GM12865 (cell line): ENCODE data around the gene PCDH1.
A peak's percentile ranks its signal among the peaks of the same experiment; 100 is the strongest.

Experiments
- DNase-seq: peaks from one replicate; pipeline ENCODE4 v3.0.0; 2010; ENCODE audit warnings: low read depth
- H3K4me3 ChIP-seq: 2 replicates; pipeline ENCODE4 v1.5.1; 2011; ENCODE audit warnings: mild to moderate bottlenecking, low read depth, low read length, control low read depth
- TF ChIP-seq, protein P1 (sequence below): IDR thresholded peaks from 2 replicates; pipeline ENCODE4 v1.5.1; 2011; ENCODE audit warnings: low read length, control low read depth, low read depth, inconsistent platforms; ENCODE audit not compliant: insufficient read depth; ENCODE audit errors: missing control alignments

The PCDH1 gene

DNA sequence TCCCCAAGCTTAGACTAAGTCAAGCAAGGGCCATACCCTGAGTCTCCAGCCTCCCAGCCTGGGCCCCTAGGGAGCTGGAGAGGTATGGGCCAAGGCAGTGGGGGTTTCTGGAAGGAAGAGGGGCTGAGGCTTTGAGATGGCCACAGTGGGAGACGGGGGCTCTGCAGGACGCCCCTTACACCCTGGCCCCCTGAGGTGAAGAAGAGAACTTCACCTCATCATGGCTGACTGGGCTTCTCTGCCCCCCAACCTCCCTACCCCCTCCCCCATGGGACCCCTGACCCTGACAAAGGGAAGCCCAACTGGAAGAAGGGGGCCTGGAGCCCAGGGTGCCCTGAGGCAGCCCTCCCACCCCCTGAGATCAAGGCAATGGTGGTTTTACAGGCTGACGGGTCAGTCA lies 25.8 kb downstream of the PCDH1 start:
- H3K4me3 ChIP-seq, result no peak overlapping the region
- no peak for DNase-seq
- TF ChIP-seq, protein P1, sequence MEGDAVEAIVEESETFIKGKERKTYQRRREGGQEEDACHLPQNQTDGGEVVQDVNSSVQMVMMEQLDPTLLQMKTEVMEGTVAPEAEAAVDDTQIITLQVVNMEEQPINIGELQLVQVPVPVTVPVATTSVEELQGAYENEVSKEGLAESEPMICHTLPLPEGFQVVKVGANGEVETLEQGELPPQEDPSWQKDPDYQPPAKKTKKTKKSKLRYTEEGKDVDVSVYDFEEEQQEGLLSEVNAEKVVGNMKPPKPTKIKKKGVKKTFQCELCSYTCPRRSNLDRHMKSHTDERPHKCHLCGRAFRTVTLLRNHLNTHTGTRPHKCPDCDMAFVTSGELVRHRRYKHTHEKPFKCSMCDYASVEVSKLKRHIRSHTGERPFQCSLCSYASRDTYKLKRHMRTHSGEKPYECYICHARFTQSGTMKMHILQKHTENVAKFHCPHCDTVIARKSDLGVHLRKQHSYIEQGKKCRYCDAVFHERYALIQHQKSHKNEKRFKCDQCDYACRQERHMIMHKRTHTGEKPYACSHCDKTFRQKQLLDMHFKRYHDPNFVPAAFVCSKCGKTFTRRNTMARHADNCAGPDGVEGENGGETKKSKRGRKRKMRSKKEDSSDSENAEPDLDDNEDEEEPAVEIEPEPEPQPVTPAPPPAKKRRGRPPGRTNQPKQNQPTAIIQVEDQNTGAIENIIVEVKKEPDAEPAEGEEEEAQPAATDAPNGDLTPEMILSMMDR, result no peak

DNA sequence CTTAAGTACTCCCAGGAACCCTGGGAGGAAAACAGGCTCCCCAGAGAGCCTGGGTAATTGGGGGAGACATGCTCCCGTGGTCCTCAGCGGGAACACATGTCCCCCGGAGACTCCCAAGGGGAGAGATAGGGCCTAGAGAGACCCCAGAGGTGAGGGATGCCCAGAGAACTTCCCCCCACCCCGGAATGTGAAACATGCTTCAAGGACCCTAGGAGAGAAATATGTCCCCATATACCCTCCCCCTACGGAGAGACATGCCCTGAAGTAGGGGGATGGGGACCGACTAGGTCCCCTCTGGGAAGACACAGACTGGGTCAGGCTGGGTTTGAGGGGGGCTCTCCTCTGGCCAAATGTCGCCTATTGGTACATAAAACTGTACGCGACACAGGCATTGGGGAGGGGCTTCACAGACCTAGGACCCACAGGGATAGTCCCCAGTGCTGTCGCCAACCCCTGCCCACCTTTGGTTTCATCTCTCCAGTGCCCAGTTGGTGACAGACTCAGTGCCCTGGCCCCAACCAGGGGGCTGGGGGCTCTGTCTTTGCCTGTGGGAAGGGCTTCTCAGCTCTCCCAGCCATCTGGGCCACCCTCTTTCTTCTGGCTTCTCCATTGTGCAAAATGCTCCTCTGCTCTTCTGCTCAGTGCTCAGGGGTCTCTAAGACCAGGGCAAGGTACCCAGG lies 26.9 kb downstream of the PCDH1 start:
- DNase-seq, result no peak
- no peak overlapping the region for H3K4me3 ChIP-seq
- TF ChIP-seq, protein P1, result no peak

DNA sequence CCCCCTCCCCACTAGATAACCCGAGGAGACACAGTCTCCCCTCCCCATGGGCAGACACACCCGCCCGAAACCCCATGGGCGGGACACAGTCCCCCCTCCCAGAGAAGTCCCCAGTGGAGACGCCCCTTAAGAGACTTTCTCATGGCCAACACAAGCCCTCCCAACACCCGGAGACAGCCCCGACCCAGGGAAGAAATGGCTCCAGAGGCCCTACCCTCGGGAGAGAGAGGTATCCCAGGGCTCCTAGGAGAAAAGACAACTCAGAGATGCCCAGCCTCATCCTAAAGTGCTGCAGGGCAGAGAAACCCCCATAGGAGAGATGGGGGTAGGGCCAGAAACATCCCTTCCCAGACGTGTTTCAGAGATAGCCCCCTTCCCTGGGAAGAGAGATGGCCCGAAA lies 27.4 kb downstream of the PCDH1 start:
- peak overlapping the region; percentile 18 for H3K4me3 ChIP-seq
- DNase-seq, result no peak
- TF ChIP-seq, protein P1, result no peak

DNA sequence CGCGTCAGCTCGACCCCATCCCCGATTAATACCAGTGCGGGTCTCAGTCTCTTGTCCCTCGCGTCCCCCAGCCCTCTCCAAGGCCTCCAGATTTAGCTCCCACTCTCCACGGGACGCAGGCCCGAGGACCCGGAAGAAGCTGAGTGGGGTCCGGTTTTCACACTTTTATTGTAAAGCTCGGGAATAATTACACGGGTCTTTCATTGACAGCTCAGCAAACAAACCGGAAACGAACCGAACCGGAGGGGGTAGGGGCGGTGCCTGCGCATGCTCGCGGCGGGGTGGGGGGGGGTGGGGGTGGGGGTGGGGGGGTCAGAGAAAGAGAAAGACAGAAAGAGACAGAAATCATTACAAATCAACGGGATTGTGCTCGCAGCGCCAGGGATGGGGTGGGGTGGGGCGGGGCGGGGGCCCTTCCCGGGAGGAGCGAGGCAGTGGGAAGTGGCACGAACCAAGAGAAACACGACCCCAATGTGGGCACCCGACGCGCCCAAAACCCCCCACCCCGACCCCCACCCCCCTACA lies 27.9 kb downstream of the PCDH1 start:
- H3K4me3 ChIP-seq, result peak overlapping the region; percentile 75
- peak; percentile 44 for DNase-seq
- TF ChIP-seq, protein P1, result no peak

DNA sequence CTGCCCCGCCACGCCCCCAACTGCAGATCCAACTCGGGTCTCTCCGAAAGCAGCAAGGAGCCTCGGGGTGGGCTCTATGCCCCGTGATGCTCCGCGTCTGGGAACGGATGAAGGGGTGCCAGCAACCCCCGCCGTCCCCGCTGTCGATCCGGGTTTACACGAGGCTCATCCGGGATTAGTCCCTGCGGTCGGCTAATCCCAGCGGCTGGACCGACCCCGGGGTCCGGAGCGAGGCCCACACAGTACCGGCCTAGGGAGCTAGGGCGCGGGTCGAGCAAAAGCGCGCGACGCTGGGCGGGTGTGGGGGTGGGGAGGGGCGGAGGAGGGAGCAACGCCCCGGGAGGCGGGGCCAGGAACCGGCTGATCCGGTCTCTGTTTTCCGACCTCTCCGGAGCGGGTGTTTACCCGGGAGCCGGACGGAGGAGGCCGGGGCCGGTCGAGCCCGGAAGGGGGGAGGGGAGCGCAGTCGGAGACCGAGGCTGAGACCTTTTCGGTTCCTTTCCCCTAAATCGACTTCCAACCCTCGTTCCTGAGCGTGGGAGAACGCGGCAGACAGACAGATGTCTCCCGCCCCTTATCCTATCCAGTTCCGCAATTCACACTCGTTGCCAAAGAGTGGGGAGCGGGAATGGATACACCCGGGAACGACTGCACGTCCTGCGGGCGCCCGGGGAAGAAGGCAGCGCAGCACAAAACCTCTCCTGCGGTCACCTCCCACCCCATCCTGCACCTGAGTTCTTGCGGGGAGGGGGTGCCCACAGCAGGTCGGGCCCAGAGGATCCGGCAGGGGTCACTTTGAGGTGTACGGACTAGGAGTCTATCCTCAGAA lies 28.6 kb downstream of the PCDH1 start:
- TF ChIP-seq, protein P1, result no peak
- H3K4me3 ChIP-seq, result peak overlapping the region; percentile 75
- peak; percentile 77 for DNase-seq

DNA sequence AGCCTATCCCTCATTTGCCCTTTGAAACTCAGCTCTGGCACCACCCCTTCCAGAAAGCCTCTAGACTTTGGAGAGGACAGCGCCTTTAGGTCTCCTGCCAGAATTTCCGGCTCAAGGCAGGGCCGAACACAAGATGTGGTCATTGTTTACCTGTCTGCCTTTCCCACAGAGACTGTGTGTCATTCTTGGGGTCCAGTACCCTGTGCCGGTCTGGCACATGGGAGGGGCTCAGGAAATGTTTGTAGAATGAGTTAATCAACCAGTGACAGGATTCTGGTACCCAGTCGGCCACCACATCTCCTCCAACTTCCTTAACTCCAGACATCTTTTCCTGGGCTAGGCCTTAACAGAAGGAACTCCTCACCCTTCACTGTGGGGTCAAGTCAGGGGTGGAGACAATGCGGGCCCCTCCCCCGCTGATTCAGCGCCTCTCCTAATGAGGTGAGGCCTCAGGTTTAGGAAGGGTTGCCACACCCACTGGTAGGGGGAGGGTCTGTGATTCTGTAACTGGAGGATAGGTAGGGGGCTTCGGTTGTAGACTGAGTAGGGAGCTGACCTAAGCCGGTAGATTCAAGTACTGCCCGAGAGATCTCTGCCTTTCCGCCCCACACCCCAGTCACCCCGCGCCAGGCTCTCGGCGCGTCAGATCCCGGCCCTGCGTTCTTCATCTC lies 29.3 kb downstream of the PCDH1 start:
- H3K4me3 ChIP-seq, result peak overlapping the region; percentile 75
- TF ChIP-seq, protein P1, result no peak
- peak; percentile 36 for DNase-seq
